Fibroblast of mammary gland (primary cell): Measurements from ENCODE around the gene KBTBD12.

Experiments
- DNase-seq: peaks from one replicate; pipeline ENCODE4 v3.0.0-alpha.2; 2010; ENCODE audit warnings: low read depth
- H3K4me3 ChIP-seq: 2 replicates; pipeline ENCODE4 v1.5.1; 2011; ENCODE audit warnings: low read depth, mild to moderate bottlenecking, low read length, moderate library complexity; ENCODE audit not compliant: control insufficient read depth
- TF ChIP-seq, protein P1 (sequence below): conservative IDR thresholded peaks from 2 replicates; pipeline ENCODE4 v1.5.1; 2011; ENCODE audit warnings: low read depth, low read length, inconsistent platforms; ENCODE audit not compliant: control insufficient read depth, insufficient read depth

The KBTBD12 gene

GRCh38 chr3:127997961-127998360, 82.9 kb downstream of the KBTBD12 start:
- H3K4me3 ChIP-seq, result no peak overlapping the region
- TF ChIP-seq, protein P1, sequence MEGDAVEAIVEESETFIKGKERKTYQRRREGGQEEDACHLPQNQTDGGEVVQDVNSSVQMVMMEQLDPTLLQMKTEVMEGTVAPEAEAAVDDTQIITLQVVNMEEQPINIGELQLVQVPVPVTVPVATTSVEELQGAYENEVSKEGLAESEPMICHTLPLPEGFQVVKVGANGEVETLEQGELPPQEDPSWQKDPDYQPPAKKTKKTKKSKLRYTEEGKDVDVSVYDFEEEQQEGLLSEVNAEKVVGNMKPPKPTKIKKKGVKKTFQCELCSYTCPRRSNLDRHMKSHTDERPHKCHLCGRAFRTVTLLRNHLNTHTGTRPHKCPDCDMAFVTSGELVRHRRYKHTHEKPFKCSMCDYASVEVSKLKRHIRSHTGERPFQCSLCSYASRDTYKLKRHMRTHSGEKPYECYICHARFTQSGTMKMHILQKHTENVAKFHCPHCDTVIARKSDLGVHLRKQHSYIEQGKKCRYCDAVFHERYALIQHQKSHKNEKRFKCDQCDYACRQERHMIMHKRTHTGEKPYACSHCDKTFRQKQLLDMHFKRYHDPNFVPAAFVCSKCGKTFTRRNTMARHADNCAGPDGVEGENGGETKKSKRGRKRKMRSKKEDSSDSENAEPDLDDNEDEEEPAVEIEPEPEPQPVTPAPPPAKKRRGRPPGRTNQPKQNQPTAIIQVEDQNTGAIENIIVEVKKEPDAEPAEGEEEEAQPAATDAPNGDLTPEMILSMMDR, result no peak
- DNase-seq, result no peak

- DNase-seq, result no peak
- TF ChIP-seq, protein P1, result no peak
- no peak overlapping the region for H3K4me3 ChIP-seq
These were observed 83.6 kb downstream of the KBTBD12 start for GRCh38 chr3:127998596-127998995.

GRCh38 chr3:127999509-128000106, 84.6 kb downstream of the KBTBD12 start:
- H3K4me3 ChIP-seq, result no peak overlapping the region
- TF ChIP-seq, protein P1, result no peak
- no peak for DNase-seq

DNA sequence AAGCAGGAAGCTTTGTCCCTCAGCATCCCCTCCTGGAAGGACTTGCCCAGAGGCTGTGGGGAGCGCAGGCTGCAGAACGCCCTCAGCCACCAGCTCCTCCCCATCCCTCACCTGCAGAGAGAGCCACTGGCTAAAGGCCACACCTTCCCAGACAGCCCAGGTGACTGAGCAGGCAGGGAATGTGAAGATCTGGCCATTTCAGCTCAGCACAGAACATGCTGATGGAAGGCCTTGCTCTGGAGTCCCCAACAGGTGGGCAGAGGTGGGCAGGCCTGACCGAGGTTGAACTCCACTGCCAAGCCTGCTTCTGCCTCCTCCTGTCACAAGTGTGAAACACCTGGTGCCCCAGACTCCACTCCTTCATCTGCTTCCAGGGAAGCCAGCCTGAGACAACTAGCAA, 86.5 kb downstream of the KBTBD12 start:
- DNase-seq, result no peak
- no peak overlapping the region for H3K4me3 ChIP-seq
- TF ChIP-seq, protein P1, result no peak

DNA sequence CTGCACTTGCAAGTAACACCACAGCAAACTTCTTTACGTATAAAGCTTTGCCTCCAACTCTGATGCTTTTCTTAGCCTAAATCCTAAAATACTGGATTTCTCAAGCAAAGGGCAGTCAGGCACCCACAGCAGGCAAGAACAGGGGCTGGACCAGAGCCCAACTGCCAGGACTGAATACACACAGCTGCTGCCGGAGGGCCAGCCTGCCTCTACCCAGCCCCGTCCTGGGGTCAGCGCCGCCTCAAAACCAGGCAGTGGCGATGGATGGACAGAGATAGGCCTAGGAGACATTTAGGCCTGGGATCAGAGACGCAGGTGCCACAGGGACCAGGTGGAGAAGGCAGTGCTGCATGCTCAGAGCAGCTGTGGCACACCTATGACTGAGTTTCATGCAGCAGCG, 89.6 kb downstream of the KBTBD12 start:
- DNase-seq, result no peak
- TF ChIP-seq, protein P1, result no peak
- no peak overlapping the region for H3K4me3 ChIP-seq

GRCh38 chr3:128006061-128007032, 91.3 kb downstream of the KBTBD12 start:
- TF ChIP-seq, protein P1, result no peak
- peak; percentile 34 for DNase-seq
- no peak overlapping the region for H3K4me3 ChIP-seq
